Measurements from ENCODE around the gene MEF2D.

- TF ChIP-seq POLR2A (IDR thresholded peaks at IDR 0.05) = no peak
- TF ChIP-seq CTCF (IDR thresholded peaks at IDR 0.05) = no peak
Observed at GRCh38 chr1:156549831-156550230, 49.3 kb upstream of the MEF2D start.

Measured in testis (tissue), 2 donors.